BLaER1 treated with 17β-estradiol and CSF1 and Interleukin-3, amounts not matched to agents 10 nM and 100 nM (cell line): ENCODE measurements around the gene TMTC2.
A peak's percentile ranks its signal among the peaks of the same experiment; 100 is the strongest.

Source experiments
- H3K27ac ChIP-seq, 11 experiments: shearing (Covaris generic); formaldehyde crosslinking; 2 replicates each; pipeline ENCODE4 v1.8.1; 2022
- H3K27me3 ChIP-seq, 11 experiments: shearing (Covaris generic); formaldehyde crosslinking; 2 replicates each; pipeline ENCODE4 v1.8.1; 2022
- H3K36me3 ChIP-seq, 11 experiments: shearing (Covaris generic); formaldehyde crosslinking; 2 replicates each; pipeline ENCODE4 v1.8.1; 2022
- H3K4me1 ChIP-seq, 10 experiments: shearing (Covaris generic); formaldehyde crosslinking; 2 replicates each; pipeline ENCODE4 v1.8.1; 2022
- H3K4me2 ChIP-seq, 11 experiments: shearing (Covaris generic); formaldehyde crosslinking; 2 replicates each; pipeline ENCODE4 v1.8.1; 2022
- H3K4me3 ChIP-seq, 10 experiments: shearing (Covaris generic); formaldehyde crosslinking; 2 replicates each; pipeline ENCODE4 v1.8.1; 2022
- H3K9ac ChIP-seq, 11 experiments: shearing (Covaris generic); formaldehyde crosslinking; 2 replicates each; pipeline ENCODE4 v1.8.1; 2022
- H3K9me3 ChIP-seq, 11 experiments: shearing (Covaris generic); formaldehyde crosslinking; replicated peaks in 1 of 11; 2 replicates each; pipeline ENCODE4 v1.8.1; 2022
- H4K20me1 ChIP-seq, 11 experiments: shearing (Covaris generic); formaldehyde crosslinking; 2 replicates each; pipeline ENCODE4 v1.8.1; 2022
- Cebpa-rat ChIP-seq, 11 experiments: shearing (Covaris generic); IDR thresholded peaks; 2 replicates each; pipeline ENCODE4 v1.8.1; 2022

The TMTC2 gene

DNA sequence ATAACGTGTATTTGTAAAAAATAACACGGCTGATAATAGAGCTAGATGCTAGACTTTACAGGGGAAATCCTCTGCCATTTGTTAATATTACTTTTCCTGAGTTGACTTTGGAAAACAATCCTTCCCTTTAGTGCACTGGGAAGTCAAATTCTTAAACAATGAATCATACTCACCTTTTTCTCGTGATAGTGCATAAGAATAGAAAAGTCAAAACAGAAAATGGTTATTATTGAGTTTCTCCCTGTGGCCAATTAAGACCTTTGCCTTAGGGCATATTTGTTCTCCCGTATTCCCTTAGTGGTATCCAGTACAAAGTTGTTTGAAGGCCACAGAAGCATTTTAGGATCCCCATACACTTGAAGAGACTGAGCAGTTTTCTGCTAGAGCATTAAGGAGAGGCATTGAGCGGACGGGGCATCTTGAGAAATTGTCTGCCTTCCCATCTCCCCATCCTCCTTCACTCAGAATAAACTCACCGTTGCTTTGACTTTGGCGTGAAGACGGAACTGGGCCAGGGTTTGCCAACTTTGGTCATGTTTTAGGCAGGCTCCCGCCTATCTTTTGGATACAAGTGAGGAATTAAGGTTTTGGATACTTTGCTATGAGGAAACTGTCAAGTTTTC lies 171.3 kb downstream of the TMTC2 start:
- Histone ChIP-seq H3K9ac (no peak overlapping the region), H3K36me3 (no peaks in the 10 kb centered on the region), H3K4me1 (peaks cover 0 to 21% (median 0%) of the 10 kb centered on the region in 10 experiments; a peak in 7 of 20 replicates), H3K4me3 (no peak overlapping the region), H3K4me2 (peak overlapping the region in 2 of 11 experiments; percentile 63 to 75; a peak in 3 of 22 replicates), H4K20me1 (no peaks in the 10 kb centered on the region), H3K27me3 (no peaks in the 10 kb centered on the region), H3K9me3 (no peaks in the 10 kb centered on the region), H3K27ac (no peak overlapping the region)
- no peak for TF ChIP-seq Cebpa-rat (IDR thresholded peaks at IDR 0.05)

DNA sequence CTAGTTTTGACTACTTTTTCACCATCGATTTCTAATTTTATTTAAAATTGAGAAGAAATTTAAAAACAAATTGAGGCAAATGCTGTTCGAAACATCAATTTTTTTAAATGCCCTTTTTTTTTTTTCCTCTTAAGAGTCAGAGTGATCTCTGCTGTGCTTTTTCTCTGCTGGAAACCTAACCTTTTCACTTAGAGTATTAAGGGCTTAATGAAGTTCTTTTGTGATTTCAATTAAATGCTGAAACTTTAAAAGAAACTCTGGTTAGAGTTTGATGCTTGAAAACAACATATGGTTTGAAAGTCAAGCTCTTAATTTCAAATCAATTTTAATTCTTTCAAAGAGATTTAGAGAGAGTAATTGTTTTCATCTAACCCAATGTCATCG lies 171.8 kb downstream of the TMTC2 start:
- Histone ChIP-seq H3K9ac (no peak overlapping the region), H3K9me3 (no peaks in the 10 kb centered on the region), H3K27me3 (no peaks in the 10 kb centered on the region), H3K4me1 (peaks cover 0 to 21% (median 0%) of the 10 kb centered on the region in 10 experiments; a peak in 7 of 20 replicates), H3K4me2 (no peak overlapping the region), H3K27ac (no peak overlapping the region), H3K4me3 (no peak overlapping the region), H4K20me1 (no peaks in the 10 kb centered on the region), H3K36me3 (no peaks in the 10 kb centered on the region)
- TF ChIP-seq Cebpa-rat (IDR thresholded peaks at IDR 0.05) = no peak

DNA sequence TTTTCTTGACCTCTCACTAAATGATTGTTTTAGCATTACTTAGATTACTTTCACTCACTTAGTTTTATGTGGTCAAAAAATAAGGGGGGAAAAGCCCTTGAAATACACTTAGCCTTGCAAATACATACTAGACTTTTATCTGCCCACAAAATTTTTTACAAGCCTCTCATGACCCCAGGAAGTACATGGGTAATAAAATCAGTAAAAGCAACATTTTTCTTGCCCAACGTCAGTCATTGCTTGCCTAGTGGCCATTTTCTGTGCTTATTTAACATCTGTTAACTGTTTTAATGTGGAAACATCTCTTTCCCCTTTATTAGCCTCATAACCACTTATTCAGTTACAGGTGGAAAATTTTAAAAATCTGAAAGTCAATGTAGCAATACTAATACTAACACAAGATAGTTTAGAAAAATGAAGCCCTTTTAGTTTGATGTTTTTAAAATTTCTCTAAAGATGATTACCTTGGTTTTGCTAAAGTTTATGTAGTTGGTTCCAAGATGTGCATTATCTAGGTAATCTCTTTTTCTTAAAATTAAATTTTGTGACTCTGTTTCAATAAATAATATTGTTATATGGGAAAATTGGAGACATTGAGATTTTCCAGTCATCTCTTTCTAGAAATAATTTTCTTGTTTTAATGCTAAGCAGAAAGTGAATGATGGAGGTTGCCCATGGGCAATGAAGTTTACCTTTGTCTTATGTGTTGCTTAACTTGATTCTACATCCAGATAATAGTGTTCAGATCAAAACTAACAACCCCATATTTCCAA lies 175.5 kb downstream of the TMTC2 start:
- Histone ChIP-seq H3K27me3 (no peaks in the 10 kb centered on the region), H3K4me1 (peaks cover 0 to 9% (median 0%) of the 10 kb centered on the region in 10 experiments; a peak in 7 of 20 replicates), H3K9me3 (no peaks in the 10 kb centered on the region), H3K36me3 (no peaks in the 10 kb centered on the region), H3K9ac (no peak overlapping the region), H3K27ac (no peak overlapping the region), H4K20me1 (no peaks in the 10 kb centered on the region), H3K4me2 (no peak overlapping the region), H3K4me3 (no peak overlapping the region)
- TF ChIP-seq Cebpa-rat (IDR thresholded peaks at IDR 0.05) = no peak

DNA sequence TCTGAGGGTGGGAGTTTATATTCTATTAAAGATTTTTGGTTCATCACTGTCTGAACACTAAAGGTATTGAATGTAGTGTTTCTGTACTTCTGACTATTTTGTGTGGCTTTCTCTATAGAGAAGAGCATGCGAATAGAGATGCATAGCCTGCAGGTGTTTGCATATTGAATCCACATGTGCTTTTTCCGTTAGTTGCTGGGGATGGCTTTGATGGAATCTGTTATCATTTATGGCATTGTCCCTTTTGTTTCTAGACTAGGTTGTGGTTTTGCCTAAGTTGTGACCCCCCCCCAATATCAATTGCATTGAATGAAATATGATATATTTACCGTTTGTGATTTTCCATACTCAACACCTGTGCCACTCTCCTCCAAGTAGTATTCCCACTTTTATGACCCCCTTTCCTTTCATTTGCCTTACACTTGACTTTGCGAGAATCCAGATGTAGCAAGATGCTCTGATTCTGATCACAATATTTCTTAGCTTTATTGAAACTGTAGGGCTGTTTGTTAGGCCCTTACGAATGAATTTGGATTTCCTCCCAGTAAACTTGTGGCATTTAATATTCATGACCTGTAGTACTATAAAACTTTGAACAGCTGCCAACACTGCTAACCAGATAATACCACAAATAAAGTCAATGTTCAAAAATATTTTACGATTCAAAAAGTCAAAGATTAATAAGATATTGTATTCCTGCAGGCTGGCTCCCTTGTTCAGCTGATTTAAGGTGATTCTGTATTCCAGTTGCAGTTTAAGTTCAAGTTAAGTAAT lies 176.4 kb downstream of the TMTC2 start:
- Histone ChIP-seq H3K36me3 (no peaks in the 10 kb centered on the region), H3K9ac (no peak overlapping the region), H3K4me3 (no peak overlapping the region), H4K20me1 (no peaks in the 10 kb centered on the region), H3K4me1 (peaks cover 0 to 1% (median 0%) of the 10 kb centered on the region in 10 experiments; a peak in 4 of 20 replicates), H3K27ac (no peak overlapping the region), H3K4me2 (no peak overlapping the region), H3K9me3 (no peaks in the 10 kb centered on the region), H3K27me3 (no peaks in the 10 kb centered on the region)
- no peak for TF ChIP-seq Cebpa-rat (IDR thresholded peaks at IDR 0.05)

DNA sequence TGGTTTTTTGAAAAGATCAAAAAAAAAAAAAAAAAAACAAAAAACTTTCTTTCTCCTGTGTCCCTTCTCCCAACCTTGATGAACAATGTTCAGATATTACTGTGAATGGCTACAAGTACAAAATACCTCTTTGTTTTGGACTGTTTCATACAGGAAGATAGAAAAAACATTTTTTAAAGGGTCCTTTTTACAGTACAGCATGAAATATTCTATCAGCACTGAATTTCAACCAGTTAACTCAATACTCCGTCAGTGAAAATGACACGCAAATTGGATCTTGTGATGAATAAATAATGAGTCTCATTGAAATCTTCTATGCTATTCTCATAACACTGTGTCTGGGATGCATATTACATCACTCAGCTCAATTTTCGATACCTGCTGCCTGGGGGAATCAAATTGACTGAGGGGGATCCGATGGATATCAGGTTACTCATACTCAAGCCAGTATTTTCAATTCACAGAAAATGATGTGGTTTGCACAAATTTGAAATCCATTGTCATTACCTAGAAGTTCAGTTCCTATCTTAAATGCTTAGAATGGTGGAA lies 179.6 kb downstream of the TMTC2 start:
- Histone ChIP-seq H3K27me3 (no peaks in the 10 kb centered on the region), H3K4me1 (no peaks in the 10 kb centered on the region), H3K4me2 (no peak overlapping the region), H3K4me3 (no peak overlapping the region), H3K9me3 (no peaks in the 10 kb centered on the region), H4K20me1 (no peaks in the 10 kb centered on the region), H3K9ac (no peak overlapping the region), H3K36me3 (no peaks in the 10 kb centered on the region), H3K27ac (no peak overlapping the region)
- no peak for TF ChIP-seq Cebpa-rat (IDR thresholded peaks at IDR 0.05)

DNA sequence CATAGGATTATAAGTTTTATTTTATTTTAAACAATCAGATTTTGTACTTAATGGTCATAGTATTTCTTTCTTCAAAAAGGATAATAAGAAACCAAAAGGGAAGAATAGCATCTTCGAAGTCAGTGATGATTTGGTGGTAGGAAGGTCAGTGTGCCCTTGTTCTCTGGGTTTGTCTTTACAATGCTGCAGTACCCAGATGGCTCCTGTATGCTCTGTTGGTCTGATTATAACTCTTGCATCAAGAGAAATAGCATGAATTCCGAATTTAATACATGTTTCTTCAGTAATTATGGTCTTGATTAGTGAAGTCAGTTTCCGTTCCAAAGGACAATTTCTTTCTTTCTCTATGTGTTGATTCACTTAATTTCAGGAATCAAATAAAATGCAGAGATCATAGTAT lies 180.2 kb downstream of the TMTC2 start:
- no peak overlapping the region for H3K9ac ChIP-seq
- no peaks in the 10 kb centered on the region for H3K4me1 ChIP-seq
- no peaks in the 10 kb centered on the region for H3K27me3 ChIP-seq
- H3K9me3 ChIP-seq = no peaks in the 10 kb centered on the region
- H3K27ac ChIP-seq = no peak overlapping the region
- H3K4me3 ChIP-seq = no peak overlapping the region
- H3K4me2 ChIP-seq = no peak overlapping the region
- no peaks in the 10 kb centered on the region for H3K36me3 ChIP-seq
- H4K20me1 ChIP-seq = no peaks in the 10 kb centered on the region
- TF ChIP-seq Cebpa-rat (IDR thresholded peaks at IDR 0.05) = no peak

DNA sequence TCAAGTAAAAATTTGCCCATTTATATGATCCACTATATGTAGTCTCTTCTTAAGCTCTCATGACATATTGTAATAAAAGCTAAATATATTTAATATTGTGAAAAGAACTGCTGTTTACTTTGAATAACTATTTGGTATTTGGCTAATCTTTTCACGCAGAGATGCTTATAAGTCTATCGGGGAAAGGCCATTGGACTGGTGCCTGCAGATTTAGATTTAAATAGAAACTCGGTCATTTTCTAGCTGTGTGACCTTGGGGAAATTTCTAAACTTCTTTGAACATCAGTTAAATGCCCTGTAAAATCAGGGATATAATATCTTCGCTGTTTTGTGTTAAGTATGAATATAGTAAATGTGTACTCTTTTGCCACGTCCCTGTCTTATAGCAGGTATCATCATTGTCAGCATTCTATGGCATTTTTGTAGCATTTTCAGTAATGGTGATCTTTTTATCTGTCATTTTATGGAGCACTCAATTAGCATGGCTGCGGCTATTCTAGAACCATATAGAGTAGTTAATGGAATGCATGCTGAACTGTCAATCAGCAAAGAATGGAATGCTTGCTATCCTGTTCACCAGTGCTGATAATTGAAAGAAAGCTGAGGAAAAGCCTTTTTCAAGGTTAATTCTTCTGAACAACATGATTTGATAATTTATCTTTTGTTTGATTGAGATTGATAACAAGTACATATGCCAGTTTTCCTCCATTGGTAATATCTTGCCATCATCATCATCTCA lies 181.2 kb downstream of the TMTC2 start:
- Histone ChIP-seq H3K27ac (no peak overlapping the region), H3K27me3 (no peaks in the 10 kb centered on the region)

DNA sequence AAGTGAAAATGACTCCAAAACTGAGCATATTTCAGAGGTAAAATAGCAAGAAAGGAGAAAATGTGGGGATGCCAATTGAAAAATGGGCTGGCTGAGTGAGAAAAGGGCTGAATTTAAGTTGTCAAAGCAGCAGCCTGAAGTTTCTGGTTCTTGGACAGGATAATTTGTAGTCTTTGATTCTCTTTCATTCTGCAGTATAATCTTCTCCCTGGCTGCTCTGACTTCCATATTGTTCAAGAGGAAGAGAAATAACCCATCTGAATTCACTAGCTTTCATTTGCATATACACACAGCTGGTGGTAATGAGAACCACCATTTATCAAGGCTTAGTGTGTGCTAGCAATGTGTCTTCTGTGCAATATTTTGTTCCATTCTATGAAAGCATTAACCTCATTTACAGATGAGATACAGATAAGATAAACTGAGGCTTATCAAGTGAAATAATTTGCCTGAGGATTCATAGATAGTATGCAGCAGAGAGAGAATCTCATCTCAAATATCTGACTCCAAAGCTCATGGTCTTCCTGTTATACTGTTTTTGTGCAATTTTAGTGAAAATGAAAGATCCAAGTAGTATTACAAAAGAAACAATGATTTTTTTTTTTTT lies 184.2 kb downstream of the TMTC2 start:
- H3K36me3 ChIP-seq = no peaks in the 10 kb centered on the region
- no peak overlapping the region for H3K4me2 ChIP-seq
- H3K4me1 ChIP-seq = no peaks in the 10 kb centered on the region

More for the DNA sequence above, 181.2 kb downstream of the TMTC2 start:
- Histone ChIP-seq H3K9ac (no peak overlapping the region), H3K9me3 (no peaks in the 10 kb centered on the region), H3K36me3 (no peaks in the 10 kb centered on the region), H3K4me1 (no peaks in the 10 kb centered on the region), H4K20me1 (no peaks in the 10 kb centered on the region), H3K4me3 (no peak overlapping the region), H3K4me2 (no peak overlapping the region)
- TF ChIP-seq Cebpa-rat (IDR thresholded peaks at IDR 0.05) = no peak

More for the DNA sequence above, 184.2 kb downstream of the TMTC2 start:
- no peak overlapping the region for H3K9ac ChIP-seq
- no peaks in the 10 kb centered on the region for H4K20me1 ChIP-seq
- no peaks in the 10 kb centered on the region for H3K27me3 ChIP-seq
- TF ChIP-seq Cebpa-rat (IDR thresholded peaks at IDR 0.05) = no peak
- no peak overlapping the region for H3K27ac ChIP-seq
- no peaks in the 10 kb centered on the region for H3K9me3 ChIP-seq
- H3K4me3 ChIP-seq = no peak overlapping the region
